GM18517 (cell line): Measurements from ENCODE around the gene HCN4.
"Not testable (repeated sequence)": the region's sequence is repeated elsewhere in the genome, so short reads cannot be mapped to it uniquely, and the experiment has no call there.

Source experiments
- ATAC-seq: cut with Tn5 transposase; IDR thresholded peaks from one replicate; pipeline ENCODE4 v1.9.1; 2021; ENCODE audit warnings: mild to moderate bottlenecking, moderate library complexity; ENCODE audit not compliant: unreplicated experiment

The HCN4 gene

GRCh38 chr15:73368301-73369136 lies at the start of gene HCN4:
TSS of gene HCN4 (minus strand) at chr15:73368958. CDS start at chr15:73368270, 688 bp downstream.
- no peak for ATAC-seq

- no peak for ATAC-seq
Observed at GRCh38 chr15:73414876-73415275, 46.1 kb upstream of the HCN4 start.

GRCh38 chr15:73403171-73403570 lies 34.4 kb upstream of the HCN4 start:
- ATAC-seq = no peak

- not testable (repeated sequence) for ATAC-seq
Observed at GRCh38 chr15:73400222-73400621, 31.5 kb upstream of the HCN4 start.

GRCh38 chr15:73398861-73399260 lies 30.1 kb upstream of the HCN4 start:
- no peak for ATAC-seq

- ATAC-seq = no peak
Observed at GRCh38 chr15:73397461-73397860, 28.7 kb upstream of the HCN4 start.

- no peak for ATAC-seq
Observed at GRCh38 chr15:73395671-73396070, 26.9 kb upstream of the HCN4 start.

GRCh38 chr15:73394782-73395181 lies 26.0 kb upstream of the HCN4 start:
- ATAC-seq = no peak

GRCh38 chr15:73393336-73393735 lies 24.6 kb upstream of the HCN4 start:
- ATAC-seq = no peak

- ATAC-seq = no peak
Observed at GRCh38 chr15:73392025-73392424, 23.3 kb upstream of the HCN4 start.

GRCh38 chr15:73391128-73391872 lies 22.5 kb upstream of the HCN4 start:
- no peak for ATAC-seq

- no peak for ATAC-seq
Observed at GRCh38 chr15:73389971-73390544, 21.3 kb upstream of the HCN4 start.

GRCh38 chr15:73389539-73389938 lies 20.8 kb upstream of the HCN4 start:
- no peak for ATAC-seq

- no peak for ATAC-seq
Observed at GRCh38 chr15:73388256-73388781, 19.6 kb upstream of the HCN4 start.

GRCh38 chr15:73387507-73388255 lies 18.9 kb upstream of the HCN4 start:
- ATAC-seq = no peak

- ATAC-seq = no peak
Observed at GRCh38 chr15:73386886-73387506, 18.2 kb upstream of the HCN4 start.

GRCh38 chr15:73386238-73386637 lies 17.5 kb upstream of the HCN4 start:
- ATAC-seq = no peak

- no peak for ATAC-seq
Observed at GRCh38 chr15:73385205-73385604, 16.4 kb upstream of the HCN4 start.

- ATAC-seq = no peak
Observed at GRCh38 chr15:73383310-73384189, 14.8 kb upstream of the HCN4 start.
